ENCODE results near the gene MAP1S.

DNA sequence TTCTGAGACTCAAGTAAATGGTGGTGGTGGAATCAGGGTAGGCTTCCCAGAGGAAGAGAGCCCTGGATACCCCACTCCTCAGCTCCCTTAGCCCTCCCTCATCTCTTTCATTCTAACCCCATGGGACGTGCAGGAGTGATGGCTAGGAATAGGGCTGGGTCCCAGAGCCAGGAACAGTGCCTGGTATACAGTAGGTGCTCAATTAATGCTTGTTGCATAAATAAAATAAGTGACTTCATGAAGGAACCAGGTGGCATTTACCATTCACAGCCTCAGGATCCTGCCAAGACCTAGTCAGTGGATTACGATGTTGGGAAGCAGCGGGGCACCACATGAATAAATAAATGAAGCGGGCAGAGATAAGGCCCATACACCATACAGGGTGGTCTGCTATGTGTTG is 35.0 kb upstream of the MAP1S start:
- TF ChIP-seq EZH2 (IDR thresholded peaks at IDR 0.05; ENCODE audit: low read depth, low read length, severe bottlenecking) (no peak), EP300 (IDR thresholded peaks at IDR 0.05; ENCODE audit: borderline replicate concordance in 1 of 2, low read depth in 2 of 2, low read length in 2 of 2) (no peak), ZNF274 (IDR thresholded peaks at IDR 0.05; ENCODE audit: borderline replicate concordance, extremely low read depth, low read length) (no peak)
- TF ChIP-seq, protein P1, sequence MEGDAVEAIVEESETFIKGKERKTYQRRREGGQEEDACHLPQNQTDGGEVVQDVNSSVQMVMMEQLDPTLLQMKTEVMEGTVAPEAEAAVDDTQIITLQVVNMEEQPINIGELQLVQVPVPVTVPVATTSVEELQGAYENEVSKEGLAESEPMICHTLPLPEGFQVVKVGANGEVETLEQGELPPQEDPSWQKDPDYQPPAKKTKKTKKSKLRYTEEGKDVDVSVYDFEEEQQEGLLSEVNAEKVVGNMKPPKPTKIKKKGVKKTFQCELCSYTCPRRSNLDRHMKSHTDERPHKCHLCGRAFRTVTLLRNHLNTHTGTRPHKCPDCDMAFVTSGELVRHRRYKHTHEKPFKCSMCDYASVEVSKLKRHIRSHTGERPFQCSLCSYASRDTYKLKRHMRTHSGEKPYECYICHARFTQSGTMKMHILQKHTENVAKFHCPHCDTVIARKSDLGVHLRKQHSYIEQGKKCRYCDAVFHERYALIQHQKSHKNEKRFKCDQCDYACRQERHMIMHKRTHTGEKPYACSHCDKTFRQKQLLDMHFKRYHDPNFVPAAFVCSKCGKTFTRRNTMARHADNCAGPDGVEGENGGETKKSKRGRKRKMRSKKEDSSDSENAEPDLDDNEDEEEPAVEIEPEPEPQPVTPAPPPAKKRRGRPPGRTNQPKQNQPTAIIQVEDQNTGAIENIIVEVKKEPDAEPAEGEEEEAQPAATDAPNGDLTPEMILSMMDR (IDR thresholded peaks at IDR 0.05; ENCODE audit: control extremely low read depth in 1 of 3, insufficient read depth in 1 of 3, low read depth in 1 of 3, low read length in 3 of 3), result no peak
